ENCODE measurements around the gene HHEX. TPM values are rescaled to one million over a fixed set of nuclear protein-coding genes. Genes with fewer than 3 reads are reported as not detected.

Gene HHEX
- total RNA-seq, 6 donors from 2014 or later: 5.8 to 21.9 (median 15.8) TPM

- TF ChIP-seq EP300 (IDR thresholded peaks at IDR 0.05) (no peak), POLR2A (IDR thresholded peaks at IDR 0.05) (no peak), CTCF (IDR thresholded peaks at IDR 0.05) (no peak), POLR2AphosphoS5 (IDR thresholded peaks at IDR 0.05) (no peak)
- peaks cover 11 to 43% (median 17%) of the 10 kb centered on the region in 4 donors for H3K4me1 ChIP-seq
- no peaks in the 10 kb centered on the region for H3K9me3 ChIP-seq
- H3K36me3 ChIP-seq: no peaks in the 10 kb centered on the region
- 4 to 12% methylated on average over 12 to 27 of the region's 63 CpGs for WGBS, 2 donors
- H3K27me3 ChIP-seq: peaks cover 0 to 9% (median 0%) of the 10 kb centered on the region in 4 donors
- ATAC-seq (ENCODE audit: low FRiP score in 2 of 2) (peak; percentile 36 to 54), DNase-seq (peak; percentile 52 to 61)
- peak overlapping the region; percentile 66 to 89 (median 78) for H3K4me3 ChIP-seq
- H3K27ac ChIP-seq: peak overlapping the region; percentile 81 to 99 (median 88)
These were observed 660 bp upstream of the HHEX start for GRCh38 chr10:92688927-92689662.

- Histone ChIP-seq H3K36me3 (peaks cover 0 to 4% (median 0%) of the 10 kb centered on the region in 4 donors), H3K27me3 (peaks cover 0 to 9% (median 0%) of the 10 kb centered on the region in 4 donors), H3K4me3 (peak overlapping the region; percentile 75 to 94 (median 84)), H3K9me3 (no peaks in the 10 kb centered on the region), H3K27ac (peak overlapping the region; percentile 90 to 99 (median 95)), H3K4me1 (peaks cover 11 to 43% (median 17%) of the 10 kb centered on the region in 4 donors)
- TF ChIP-seq CTCF (IDR thresholded peaks at IDR 0.05) (no peak), POLR2A (IDR thresholded peaks at IDR 0.05) (peak in 1 of 4 donors; percentile 1), POLR2AphosphoS5 (IDR thresholded peaks at IDR 0.05) (peak; percentile 3 to 72), EP300 (IDR thresholded peaks at IDR 0.05) (peak in 2 of 4 donors; percentile 82 to 87)
- peak; percentile 84 to 95 for DNase-seq
- 0 to 3% methylated on average over 3 to 24 of the region's 73 CpGs for WGBS, 2 donors
- peak; percentile 71 to 80 for ATAC-seq (ENCODE audit: low FRiP score in 2 of 2)
These were observed 608 bp downstream of the HHEX start for GRCh38 chr10:92690211-92690914.

GRCh38 chr10:92690915-92691590, 1.3 kb downstream of the HHEX start:
- peak; percentile 23 to 47 for DNase-seq
- H3K27me3 ChIP-seq: peaks cover 0 to 9% (median 0%) of the 10 kb centered on the region in 4 donors

More at GRCh38 chr10:92690915-92691590, 1.3 kb downstream of the HHEX start:
- H3K27ac ChIP-seq: peak overlapping the region; percentile 90 to 99 (median 95)
- peak overlapping the region; percentile 32 to 89 (median 78) for H3K4me3 ChIP-seq
- peak in 1 of 4 donors; percentile 44 for TF ChIP-seq EP300 (IDR thresholded peaks at IDR 0.05)
- peak in 1 of 2 donors; percentile 72 for TF ChIP-seq POLR2AphosphoS5 (IDR thresholded peaks at IDR 0.05)
- TF ChIP-seq CTCF (IDR thresholded peaks at IDR 0.05): no peak
- TF ChIP-seq POLR2A (IDR thresholded peaks at IDR 0.05): peak in 1 of 4 donors; percentile 2
- H3K4me1 ChIP-seq: peaks cover 15 to 43% (median 17%) of the 10 kb centered on the region in 4 donors
- peak; percentile 13 to 24 for ATAC-seq (ENCODE audit: low FRiP score in 2 of 2)
- WGBS, 2 donors: 30 to 36% methylated on average over 28 to 30 of the region's 30 CpGs
- no peaks in the 10 kb centered on the region for H3K9me3 ChIP-seq
- H3K36me3 ChIP-seq: peaks cover 0 to 7% (median 2%) of the 10 kb centered on the region in 4 donors
